ENCODE results near the gene RIN3.

The RIN3 gene

GRCh38 chr14:92595267-92595666 lies 81.7 kb downstream of the RIN3 start:
- FAIRE-seq (no peak), DNase-seq (ENCODE audit: low spot score) (no peak)

- DNase-seq (ENCODE audit: low spot score) = no peak
- FAIRE-seq = no peak
These were observed 82.8 kb downstream of the RIN3 start for GRCh38 chr14:92596331-92596907.

- FAIRE-seq (no peak), DNase-seq (ENCODE audit: low spot score) (no peak)
These were observed 84.6 kb downstream of the RIN3 start for GRCh38 chr14:92597906-92598905.

- no peak for DNase-seq (ENCODE audit: low spot score)
- FAIRE-seq = no peak
These were observed 86.2 kb downstream of the RIN3 start for GRCh38 chr14:92599811-92600210.

- FAIRE-seq = no peak
- DNase-seq (ENCODE audit: low spot score) = peak; percentile 59
These were observed 86.9 kb downstream of the RIN3 start for GRCh38 chr14:92600318-92601053.

- no peak for FAIRE-seq
- no peak for DNase-seq (ENCODE audit: low spot score)
These were observed 87.6 kb downstream of the RIN3 start for GRCh38 chr14:92601131-92601710.

GRCh38 chr14:92601757-92602417 lies 88.3 kb downstream of the RIN3 start:
- FAIRE-seq (no peak), DNase-seq (ENCODE audit: low spot score) (no peak)

- no peak for FAIRE-seq
- DNase-seq (ENCODE audit: low spot score) = peak; percentile 25
These were observed 90.0 kb downstream of the RIN3 start for GRCh38 chr14:92603309-92604242.

- DNase-seq (ENCODE audit: low spot score) = no peak
- no peak for FAIRE-seq
These were observed 91.8 kb downstream of the RIN3 start for GRCh38 chr14:92605274-92605940.

- no peak for FAIRE-seq
- no peak for DNase-seq (ENCODE audit: low spot score)
These were observed 93.7 kb downstream of the RIN3 start for GRCh38 chr14:92607251-92607650.

- no peak for FAIRE-seq
- peak; percentile 31 for DNase-seq (ENCODE audit: low spot score)
These were observed 94.3 kb downstream of the RIN3 start for GRCh38 chr14:92607702-92608429.

GRCh38 chr14:92609955-92610354 lies 96.4 kb downstream of the RIN3 start:
- DNase-seq (ENCODE audit: low spot score) (no peak), FAIRE-seq (no peak)

- DNase-seq (ENCODE audit: low spot score) (no peak), FAIRE-seq (no peak)
These were observed 97.3 kb downstream of the RIN3 start for GRCh38 chr14:92610849-92611271.

- DNase-seq (ENCODE audit: low spot score) = no peak
- FAIRE-seq = no peak
These were observed 99.6 kb downstream of the RIN3 start for GRCh38 chr14:92613008-92613658.

GRCh38 chr14:92613681-92614260 lies 100.2 kb downstream of the RIN3 start:
- FAIRE-seq (no peak), DNase-seq (ENCODE audit: low spot score) (no peak)

- FAIRE-seq (no peak), DNase-seq (ENCODE audit: low spot score) (no peak)
These were observed 101.9 kb downstream of the RIN3 start for GRCh38 chr14:92615451-92615850.

- FAIRE-seq (no peak), DNase-seq (ENCODE audit: low spot score) (no peak)
These were observed 102.6 kb downstream of the RIN3 start for GRCh38 chr14:92616178-92616577.

GRCh38 chr14:92617581-92617980 lies 104.0 kb downstream of the RIN3 start:
- FAIRE-seq = no peak
- DNase-seq (ENCODE audit: low spot score) = no peak

Measured in RCC 7860 (cell line).